Measurements from ENCODE around the gene LRR1.

GRCh38 chr14:49653508-49653907 is 54.8 kb downstream of the LRR1 start:
- TF ChIP-seq, protein P1, sequence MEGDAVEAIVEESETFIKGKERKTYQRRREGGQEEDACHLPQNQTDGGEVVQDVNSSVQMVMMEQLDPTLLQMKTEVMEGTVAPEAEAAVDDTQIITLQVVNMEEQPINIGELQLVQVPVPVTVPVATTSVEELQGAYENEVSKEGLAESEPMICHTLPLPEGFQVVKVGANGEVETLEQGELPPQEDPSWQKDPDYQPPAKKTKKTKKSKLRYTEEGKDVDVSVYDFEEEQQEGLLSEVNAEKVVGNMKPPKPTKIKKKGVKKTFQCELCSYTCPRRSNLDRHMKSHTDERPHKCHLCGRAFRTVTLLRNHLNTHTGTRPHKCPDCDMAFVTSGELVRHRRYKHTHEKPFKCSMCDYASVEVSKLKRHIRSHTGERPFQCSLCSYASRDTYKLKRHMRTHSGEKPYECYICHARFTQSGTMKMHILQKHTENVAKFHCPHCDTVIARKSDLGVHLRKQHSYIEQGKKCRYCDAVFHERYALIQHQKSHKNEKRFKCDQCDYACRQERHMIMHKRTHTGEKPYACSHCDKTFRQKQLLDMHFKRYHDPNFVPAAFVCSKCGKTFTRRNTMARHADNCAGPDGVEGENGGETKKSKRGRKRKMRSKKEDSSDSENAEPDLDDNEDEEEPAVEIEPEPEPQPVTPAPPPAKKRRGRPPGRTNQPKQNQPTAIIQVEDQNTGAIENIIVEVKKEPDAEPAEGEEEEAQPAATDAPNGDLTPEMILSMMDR (IDR thresholded peaks at IDR 0.05), result no peak
- TF ChIP-seq POLR2A (IDR thresholded peaks at IDR 0.05) (no peak), EP300 (IDR thresholded peaks at IDR 0.05) (no peak)
